SK-N-SH (cell line): ENCODE results near the gene TAGLN2. TPM values are rescaled to one million over a fixed set of nuclear protein-coding genes. Genes with fewer than 3 reads are reported as not detected.

Source experiments
- CTCF ChIA-PET: fragments of 300-600, 350-600 bp; formaldehyde crosslinking; extraction: SDS; loops from one replicate; lab custom pipeline; 2021; lab: Yijun Ruan, JAX
- POLR2A ChIA-PET: fragments of 350-600 bp; sonication (Branson Sonifier 250); formaldehyde crosslinking; extraction: SDS; loops from one replicate; lab custom pipeline; 2020; ENCODE audit warnings: antibody characterized with exemption, inconsistent platforms; lab: Yijun Ruan, JAX
- DNase-seq: peaks from one replicate; pipeline ENCODE4 v3.0.0; 2012
- H2AFZ ChIP-seq: fragments of 200-600 bp; sonication (generic); 2 replicates; pipeline ENCODE4 v1.8.1; 2016; ENCODE audit warnings: antibody characterized with exemption, mild to moderate bottlenecking, low read depth
- H3F3A ChIP-seq: fragments of 200-600 bp; sonication (generic); replicated peaks from 2 replicates; pipeline ENCODE3; 2016; ENCODE audit warnings: antibody characterized with exemption, mild to moderate bottlenecking; ENCODE audit not compliant: insufficient read depth
- H3K27ac ChIP-seq, 2 experiments: fragments of 200-500 bp in 1 of 2; fragments of 200-600 bp in 1 of 2; sonication (Bioruptor generic) in 1 of 2; sonication (generic), shearing (Covaris generic) in 1 of 2; 2 replicates each; pipeline versions ENCODE4 v1.5.1 to v1.6.1; 2014 to 2016; ENCODE audit warnings: low read depth in 2 of 2, inconsistent platforms in 1 of 2, low read length in 1 of 2, mild to moderate bottlenecking in 1 of 2, mixed read lengths in 1 of 2
- H3K27me3 ChIP-seq: fragments of 200-600 bp; sonication (generic), shearing (Covaris generic); 2 replicates; pipeline ENCODE4 v1.6.1; 2016; ENCODE audit warnings: mixed run types; ENCODE audit not compliant: insufficient read depth
- H3K36me3 ChIP-seq, 2 experiments: fragments of 200-500 bp in 1 of 2; fragments of 200-600 bp in 1 of 2; sonication (Bioruptor generic) in 1 of 2; sonication (generic) in 1 of 2; replicated peaks in 1 of 2; 2 replicates each; pipeline versions ENCODE3 to v1.5.1; 2014 to 2016; ENCODE audit warnings: low read length in 1 of 2, mild to moderate bottlenecking in 1 of 2; ENCODE audit not compliant: insufficient read depth in 2 of 2, control insufficient read depth in 1 of 2
- H3K4me1 ChIP-seq, 2 experiments: fragments of 200-500 bp in 1 of 2; fragments of 200-600 bp in 1 of 2; sonication (Bioruptor generic) in 1 of 2; sonication (generic), shearing (Covaris generic) in 1 of 2; 2 replicates each; pipeline versions ENCODE4 v1.5.1 to v1.6.1; 2014 to 2016; ENCODE audit warnings: low read depth in 1 of 2, low read length in 1 of 2, mixed run types in 1 of 2; ENCODE audit not compliant: insufficient read depth in 2 of 2, control insufficient read depth in 1 of 2
- H3K4me2 ChIP-seq: fragments of 200-600 bp; sonication (generic), shearing (Covaris generic); 2 replicates; pipeline ENCODE4 v1.6.1; 2017; ENCODE audit warnings: mixed run types
- H3K4me3 ChIP-seq, 2 experiments: fragments of 200-500 bp in 1 of 2; fragments of 200-600 bp in 1 of 2; sonication (Bioruptor generic) in 1 of 2; sonication (generic), shearing (Covaris generic) in 1 of 2; 2 replicates each; pipeline versions ENCODE4 v1.5.1 to v1.8.1; 2014 to 2016; ENCODE audit warnings: low read depth in 2 of 2, inconsistent platforms in 1 of 2, low read length in 1 of 2, mild to moderate bottlenecking in 1 of 2, mixed read lengths in 1 of 2, moderate library complexity in 1 of 2
- H3K79me2 ChIP-seq: fragments of 200-600 bp; sonication (generic); 2 replicates; pipeline ENCODE4 v1.8.1; 2017; ENCODE audit warnings: mild to moderate bottlenecking; ENCODE audit not compliant: insufficient read depth
- H3K9ac ChIP-seq: fragments of 200-600 bp; sonication (generic); 2 replicates; pipeline ENCODE4 v1.6.1; 2017; ENCODE audit warnings: mixed run types
- H3K9me2 ChIP-seq: fragments of 200-600 bp; sonication (generic); 2 replicates; pipeline ENCODE4 v1.6.1; 2017; ENCODE audit warnings: mixed run types
- H3K9me3 ChIP-seq: fragments of 200-600 bp; sonication (generic); 2 replicates; pipeline ENCODE4 v1.6.1; 2017; ENCODE audit warnings: mixed run types, mild to moderate bottlenecking, moderate library complexity
- H4K20me1 ChIP-seq: fragments of 200-600 bp; sonication (generic); 2 replicates; pipeline ENCODE4 v1.6.1; 2017; ENCODE audit warnings: mild to moderate bottlenecking, mixed run types; ENCODE audit not compliant: insufficient read depth
- CHD2 ChIP-seq: fragments of 150-350 bp; IDR thresholded peaks from 2 replicates; pipeline ENCODE4 v1.6.1; 2018; ENCODE audit warnings: low read length; ENCODE audit not compliant: partially characterized antibody
- FOXJ3 ChIP-seq: sonication (generic); formaldehyde crosslinking; IDR thresholded peaks from 2 replicates; pipeline ENCODE4 v1.5.1; 2020; ENCODE audit warnings: mild to moderate bottlenecking, missing genetic modification reagents
- GABPA ChIP-seq: IDR thresholded peaks from 2 replicates; pipeline ENCODE4 v1.4.0; 2012; ENCODE audit warnings: low read depth, mild to moderate bottlenecking
- GATA2 ChIP-seq: sonication (generic); formaldehyde crosslinking; IDR thresholded peaks from 2 replicates; pipeline ENCODE4 v1.5.0; 2020; ENCODE audit warnings: mild to moderate bottlenecking, missing genetic modification reagents
- MAX ChIP-seq: IDR thresholded peaks from 2 replicates; pipeline ENCODE4 v1.4.0; 2012; ENCODE audit warnings: low read depth
- MEF2A ChIP-seq: IDR thresholded peaks from 2 replicates; pipeline ENCODE4 v1.4.0; 2012; ENCODE audit warnings: low read depth, borderline replicate concordance
- RAD21 ChIP-seq: IDR thresholded peaks from 2 replicates; pipeline ENCODE4 v1.6.1; 2012; ENCODE audit warnings: mild to moderate bottlenecking, low read length
- REST ChIP-seq: IDR thresholded peaks from 2 replicates; pipeline ENCODE4 v1.6.1; 2012; ENCODE audit warnings: mild to moderate bottlenecking, low read depth, low read length, moderate library complexity
- RFX5 ChIP-seq: IDR thresholded peaks from 2 replicates; pipeline ENCODE4 v1.6.1; 2012; ENCODE audit warnings: mild to moderate bottlenecking, improper control_type of control experiment, low read length
- RXRA ChIP-seq: IDR thresholded peaks from 2 replicates; pipeline ENCODE4 v1.4.0; 2012; ENCODE audit warnings: low read depth, mild to moderate bottlenecking, borderline replicate concordance
- TAF1 ChIP-seq: IDR thresholded peaks from 2 replicates; pipeline ENCODE4 v1.6.1; 2012; ENCODE audit warnings: low read depth, mild to moderate bottlenecking, low read length, moderate library complexity, borderline replicate concordance
- TCF12 ChIP-seq: IDR thresholded peaks from 2 replicates; pipeline ENCODE4 v1.4.0; 2012
- USF2 ChIP-seq: fragments of 150-350 bp; IDR thresholded peaks from 2 replicates; pipeline ENCODE4 v1.6.1; 2017; ENCODE audit warnings: antibody characterized with exemption, low read length, low read depth, borderline replicate concordance
- ZBTB33 ChIP-seq: IDR thresholded peaks from 2 replicates; pipeline ENCODE4 v1.4.0; 2012; ENCODE audit warnings: low read depth, borderline replicate concordance
- WGBS: methylation state at CpG from one replicate; pipeline ENCODE4 v1.1.6; 2017; ENCODE audit warnings: low lambda C conversion rate; 5-methylcytosine and 5-hydroxymethylcytosine counted together
- polyA plus RNA-seq, 3 experiments: library from polyadenylated mRNA; depleted of rRNA; stranded (reverse); fragments of >200 nt; gene quantifications; 2 replicates each; pipeline ENCODE4 v1.2.3, GENCODE V29; 2012

Gene TAGLN2
- polyA plus RNA-seq, 1 of the 3 experiments (the other 2 are of a cell fraction): 646 TPM

GRCh38 chr1:159879136-159879535 lies 46.2 kb downstream of the TAGLN2 start (continued):
- TF ChIP-seq USF2 (no peak), ZBTB33 (no peak), TCF12 (no peak), MAX (no peak), RFX5 (no peak), FOXJ3 (no peak), RXRA (no peak)
- TF ChIP-seq, all 33 proteins: peak for 0

- Histone ChIP-seq H3F3A (peaks cover 5% of the 10 kb centered on the region), H3K9me2 (no peaks in the 10 kb centered on the region), H3K36me3 (no peaks in the 10 kb centered on the region), H3K27ac (no peak overlapping the region), H4K20me1 (no peaks in the 10 kb centered on the region), H3K9ac (no peak overlapping the region), H3K27me3 (no peaks in the 10 kb centered on the region), H3K4me3 (no peak overlapping the region), H3K4me1 (peaks cover 12 to 16% of the 10 kb centered on the region in 2 experiments; a peak in 2 of 4 replicates), H3K79me2 (no peaks in the 10 kb centered on the region), H3K9me3 (no peaks in the 10 kb centered on the region), H2AFZ (no peak overlapping the region), H3K4me2 (no peak overlapping the region)
- WGBS: 93% methylated on average over 6 of the region's 6 CpGs
- DNase-seq: no peak
- POLR2A ChIA-PET: interaction anchor here (0.6 kb wide), 1 partner anchor 9 kb away, joined by 3 read pairs; no protein-coding TSS in a partner anchor
- TF ChIP-seq RAD21 (no peak), MEF2A (no peak)
- CTCF ChIA-PET: interaction anchor here (1.5 to 6.7 kb wide), 3 partner anchors 14 to 56 kb away, joined by 5 to 76 read pairs (median 9); no protein-coding TSS in a partner anchor
Measured at GRCh38 chr1:159877695-159878444, 47.4 kb downstream of the TAGLN2 start.

DNA sequence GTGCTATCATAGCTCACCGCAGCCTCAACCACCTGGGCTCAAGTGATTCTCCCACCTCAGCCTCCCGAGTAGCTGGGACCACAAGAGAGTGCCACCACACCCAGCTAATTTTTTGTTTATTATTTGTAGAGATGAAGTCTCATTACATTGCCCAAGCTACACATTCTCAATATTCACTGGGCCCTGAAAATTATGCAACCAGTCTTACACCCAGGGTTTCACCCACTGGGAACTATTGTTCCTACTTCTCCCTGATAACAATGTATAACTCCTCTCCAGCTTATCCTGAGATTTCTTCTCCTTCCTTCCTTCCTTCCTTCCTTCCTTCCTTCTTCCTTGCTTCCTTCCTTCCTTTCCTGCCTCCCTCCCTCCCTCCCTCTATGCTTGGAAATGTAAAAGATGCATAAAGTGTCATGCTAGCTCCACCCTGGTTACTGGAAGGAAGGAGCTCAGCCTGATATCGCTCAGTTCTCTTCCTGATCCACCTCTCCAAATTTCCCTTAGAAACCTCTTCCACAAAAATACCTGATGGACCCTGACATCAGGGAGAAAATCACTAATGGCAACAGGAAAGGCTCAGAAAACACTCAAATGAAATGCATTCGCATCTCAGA lies 51.7 kb downstream of the TAGLN2 start:
- 84% methylated on average over 4 of the region's 4 CpGs for WGBS
- Histone ChIP-seq H3K79me2 (no peaks in the 10 kb centered on the region), H4K20me1 (no peaks in the 10 kb centered on the region), H3K9ac (no peak overlapping the region), H3K9me2 (no peaks in the 10 kb centered on the region), H3K4me3 (no peak overlapping the region), H3K9me3 (no peaks in the 10 kb centered on the region), H3K4me2 (no peak overlapping the region), H3K36me3 (no peaks in the 10 kb centered on the region), H3K27ac (no peak overlapping the region), H2AFZ (no peak overlapping the region), H3F3A (no peaks in the 10 kb centered on the region), H3K4me1 (peaks cover 5 to 9% of the 10 kb centered on the region in 2 experiments; a peak in 1 of 4 replicates), H3K27me3 (no peaks in the 10 kb centered on the region)
- ChIA-PET CTCF (interaction anchor here (2.4 to 7.1 kb wide), 3 partner anchors 19 to 134 kb away, joined by 6 to 46 read pairs (median 15); no protein-coding TSS in a partner anchor), POLR2A (no interaction called here)
- DNase-seq: no peak
- TF ChIP-seq ZBTB33 (no peak), GABPA (no peak), TAF1 (no peak), RFX5 (no peak), TCF12 (no peak), CHD2 (no peak), GATA2 (CRISPR knock-in tag) (no peak), REST (no peak)
